Stimulated activated memory B cell treated with anti-CD40 and anti-IgM and Interleukin-4, amounts not matched to agents 10 μg/mL and 1 μg/mL and 100 μg/mL, for 72 hours (primary cell): ENCODE results near the gene SLC6A19.

Experiments
- ATAC-seq: fragments of 150-1000 bp; cut with Tn5 transposase; 2 replicates; pipeline ENCODE4 v1.10.0; 2021
- H3K27ac Mint-ChIP-seq: one replicate; pipeline ENCODE4 v1.8.0; 2022; ENCODE audit warnings: mild to moderate bottlenecking, mixed read lengths
- H3K27me3 Mint-ChIP-seq: one replicate; pipeline ENCODE4 v1.8.0; 2022; ENCODE audit warnings: mixed read lengths
- H3K36me3 Mint-ChIP-seq: one replicate; pipeline ENCODE4 v1.8.0; 2022; ENCODE audit warnings: mixed read lengths
- H3K4me1 Mint-ChIP-seq: one replicate; pipeline ENCODE4 v1.8.0; 2022; ENCODE audit warnings: mixed read lengths
- H3K4me3 Mint-ChIP-seq: one replicate; pipeline ENCODE4 v1.8.0; 2022; ENCODE audit warnings: mild to moderate bottlenecking, moderate library complexity, mixed read lengths
- H3K9me3 Mint-ChIP-seq: one replicate; pipeline ENCODE4 v1.8.0; 2022; ENCODE audit warnings: mixed read lengths

SLC6A19 gene

GRCh38 chr5:1205255-1206180, 4.1 kb downstream of the SLC6A19 start:
- peaks cover 39% of the 10 kb centered on the region for H3K27me3 Mint-ChIP-seq
- no peak for ATAC-seq
- no peaks in the 10 kb centered on the region for H3K36me3 Mint-ChIP-seq
- no peak overlapping the region for H3K27ac Mint-ChIP-seq
- no peak overlapping the region for H3K4me3 Mint-ChIP-seq
- no peaks in the 10 kb centered on the region for H3K4me1 Mint-ChIP-seq
- H3K9me3 Mint-ChIP-seq, result no peaks in the 10 kb centered on the region

- ATAC-seq, result no peak
These were observed 5.4 kb downstream of the SLC6A19 start for GRCh38 chr5:1206521-1207412.

GRCh38 chr5:1207555-1207954, 6.2 kb downstream of the SLC6A19 start:
- H3K9me3 Mint-ChIP-seq, result peaks cover 5% of the 10 kb centered on the region
- no peaks in the 10 kb centered on the region for H3K36me3 Mint-ChIP-seq
- H3K27ac Mint-ChIP-seq, result no peak overlapping the region
- peaks cover 40% of the 10 kb centered on the region for H3K27me3 Mint-ChIP-seq
- ATAC-seq, result no peak
- H3K4me1 Mint-ChIP-seq, result no peaks in the 10 kb centered on the region
- H3K4me3 Mint-ChIP-seq, result no peak overlapping the region

More at GRCh38 chr5:1206521-1207412, 5.4 kb downstream of the SLC6A19 start:
- H3K27me3 Mint-ChIP-seq, result peaks cover 40% of the 10 kb centered on the region
- H3K27ac Mint-ChIP-seq, result no peak overlapping the region
- H3K9me3 Mint-ChIP-seq, result peaks cover 5% of the 10 kb centered on the region
- no peak overlapping the region for H3K4me3 Mint-ChIP-seq
- H3K4me1 Mint-ChIP-seq, result no peaks in the 10 kb centered on the region
- H3K36me3 Mint-ChIP-seq, result no peaks in the 10 kb centered on the region

GRCh38 chr5:1208221-1208742, 6.9 kb downstream of the SLC6A19 start:
- H3K27ac Mint-ChIP-seq, result no peak overlapping the region
- no peak for ATAC-seq
- peaks cover 40% of the 10 kb centered on the region for H3K27me3 Mint-ChIP-seq
- no peaks in the 10 kb centered on the region for H3K4me1 Mint-ChIP-seq
- no peak overlapping the region for H3K4me3 Mint-ChIP-seq
- no peaks in the 10 kb centered on the region for H3K36me3 Mint-ChIP-seq
- peaks cover 5% of the 10 kb centered on the region for H3K9me3 Mint-ChIP-seq

GRCh38 chr5:1208743-1209488, 7.5 kb downstream of the SLC6A19 start:
- no peak overlapping the region for H3K27ac Mint-ChIP-seq
- no peak for ATAC-seq
- no peak overlapping the region for H3K4me3 Mint-ChIP-seq
- no peaks in the 10 kb centered on the region for H3K4me1 Mint-ChIP-seq
- H3K36me3 Mint-ChIP-seq, result no peaks in the 10 kb centered on the region
- H3K9me3 Mint-ChIP-seq, result peaks cover 5% of the 10 kb centered on the region
- peaks cover 40% of the 10 kb centered on the region for H3K27me3 Mint-ChIP-seq

GRCh38 chr5:1209489-1209852, 8.1 kb downstream of the SLC6A19 start:
- Mint-ChIP-seq H3K4me3 (no peak overlapping the region), H3K4me1 (no peaks in the 10 kb centered on the region), H3K27me3 (peaks cover 44% of the 10 kb centered on the region), H3K9me3 (peaks cover 5% of the 10 kb centered on the region), H3K27ac (no peak overlapping the region), H3K36me3 (no peaks in the 10 kb centered on the region)
- no peak for ATAC-seq

- H3K27ac Mint-ChIP-seq, result no peak overlapping the region
- H3K4me3 Mint-ChIP-seq, result no peak overlapping the region
These were observed 8.7 kb downstream of the SLC6A19 start for GRCh38 chr5:1209896-1210776.

GRCh38 chr5:1210832-1211251, 9.4 kb downstream of the SLC6A19 start:
- no peak for ATAC-seq
- H3K36me3 Mint-ChIP-seq, result no peaks in the 10 kb centered on the region
- H3K4me1 Mint-ChIP-seq, result no peaks in the 10 kb centered on the region
- H3K27ac Mint-ChIP-seq, result no peak overlapping the region
- peaks cover 44% of the 10 kb centered on the region for H3K27me3 Mint-ChIP-seq
- H3K4me3 Mint-ChIP-seq, result no peak overlapping the region
- peaks cover 7% of the 10 kb centered on the region for H3K9me3 Mint-ChIP-seq

More at GRCh38 chr5:1209896-1210776, 8.7 kb downstream of the SLC6A19 start:
- peaks cover 5% of the 10 kb centered on the region for H3K9me3 Mint-ChIP-seq
- H3K27me3 Mint-ChIP-seq, result peaks cover 44% of the 10 kb centered on the region
- no peaks in the 10 kb centered on the region for H3K4me1 Mint-ChIP-seq
- H3K36me3 Mint-ChIP-seq, result no peaks in the 10 kb centered on the region
- ATAC-seq, result no peak

GRCh38 chr5:1211701-1212100, 10.3 kb downstream of the SLC6A19 start:
- peaks cover 39% of the 10 kb centered on the region for H3K27me3 Mint-ChIP-seq
- H3K4me1 Mint-ChIP-seq, result no peaks in the 10 kb centered on the region
- no peaks in the 10 kb centered on the region for H3K36me3 Mint-ChIP-seq
- H3K27ac Mint-ChIP-seq, result no peak overlapping the region
- H3K9me3 Mint-ChIP-seq, result peaks cover 9% of the 10 kb centered on the region
- no peak for ATAC-seq
- no peak overlapping the region for H3K4me3 Mint-ChIP-seq

- no peak overlapping the region for H3K4me3 Mint-ChIP-seq
- H3K36me3 Mint-ChIP-seq, result no peaks in the 10 kb centered on the region
- H3K27me3 Mint-ChIP-seq, result peaks cover 38% of the 10 kb centered on the region
- no peak for ATAC-seq
- no peaks in the 10 kb centered on the region for H3K4me1 Mint-ChIP-seq
- no peak overlapping the region for H3K27ac Mint-ChIP-seq
- H3K9me3 Mint-ChIP-seq, result peaks cover 9% of the 10 kb centered on the region
These were observed 10.9 kb downstream of the SLC6A19 start for GRCh38 chr5:1212271-1212670.

- Mint-ChIP-seq H3K36me3 (no peaks in the 10 kb centered on the region), H3K27me3 (peaks cover 38% of the 10 kb centered on the region), H3K27ac (no peak overlapping the region), H3K4me1 (no peaks in the 10 kb centered on the region), H3K9me3 (peaks cover 9% of the 10 kb centered on the region), H3K4me3 (no peak overlapping the region)
- ATAC-seq, result peak; percentile 39
These were observed 11.5 kb downstream of the SLC6A19 start for GRCh38 chr5:1212881-1213280.

GRCh38 chr5:1213508-1214162, 12.2 kb downstream of the SLC6A19 start:
- Mint-ChIP-seq H3K4me1 (no peaks in the 10 kb centered on the region), H3K27ac (no peak overlapping the region), H3K4me3 (no peak overlapping the region), H3K36me3 (no peaks in the 10 kb centered on the region), H3K27me3 (peaks cover 45% of the 10 kb centered on the region), H3K9me3 (peaks cover 9% of the 10 kb centered on the region)
- no peak for ATAC-seq

- Mint-ChIP-seq H3K27me3 (peaks cover 48% of the 10 kb centered on the region), H3K4me1 (no peaks in the 10 kb centered on the region), H3K9me3 (peaks cover 9% of the 10 kb centered on the region), H3K4me3 (no peak overlapping the region), H3K36me3 (no peaks in the 10 kb centered on the region), H3K27ac (no peak overlapping the region)
- ATAC-seq, result no peak
These were observed 13.0 kb downstream of the SLC6A19 start for GRCh38 chr5:1214163-1214935.
